GM12892 (cell line): Measurements from ENCODE around the gene CLASP2.
"Not testable (repeated sequence)": the region's sequence is repeated elsewhere in the genome, so short reads cannot be mapped to it uniquely, and the experiment has no call there.

Experiments used
- POLR2A ChIP-seq: IDR thresholded peaks from 2 replicates; pipeline ENCODE4 v1.6.1; 2011; ENCODE audit warnings: low read depth, low read length, control low read depth
- POLR2AphosphoS5 ChIP-seq: IDR thresholded peaks from 2 replicates; pipeline ENCODE4 v1.6.1; 2011; ENCODE audit warnings: low read depth, low read length, control low read depth
- TAF1 ChIP-seq: IDR thresholded peaks from 2 replicates; pipeline ENCODE4 v1.6.1; 2011; ENCODE audit warnings: low read depth, mild to moderate bottlenecking, control low read depth, low read length, borderline replicate concordance

DNA sequence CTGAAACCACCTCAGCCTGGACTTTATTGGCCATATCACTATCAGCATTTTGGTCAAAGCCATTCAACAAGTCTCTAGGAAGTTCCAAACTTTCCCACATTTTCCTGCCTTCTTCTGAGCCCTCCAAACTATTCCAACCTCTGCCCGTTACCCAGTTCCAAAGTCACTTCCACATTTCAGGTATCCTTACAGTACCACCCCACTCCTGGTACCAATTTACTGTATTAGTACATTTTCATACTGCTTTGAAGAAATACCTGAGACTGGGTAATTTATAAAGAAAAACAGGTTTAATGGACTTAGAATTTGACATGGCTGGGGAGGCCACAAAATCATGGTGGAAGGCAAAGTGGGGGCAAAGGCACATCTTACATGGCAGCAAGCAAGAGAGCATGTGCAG lies 36.3 kb upstream of the CLASP2 start:
- TF ChIP-seq POLR2A, TAF1, POLR2AphosphoS5: not testable (repeated sequence)
